Thyroid gland (tissue), 4 donors: ENCODE data around the gene ABCA3.

Source experiments
- POLR2A ChIP-seq, 2 donors: fragments of 450-650 bp; IDR thresholded peaks; one replicate each; pipeline ENCODE4 v1.6.1; 2017; ENCODE audit warnings: antibody characterized with exemption in 2 of 2, mild to moderate bottlenecking in 2 of 2, moderate library complexity in 1 of 2
- TF ChIP-seq, protein P1 (sequence below), 6 experiments: fragments of 200-600 bp in 3 of 6; fragments of 450-650 bp in 3 of 6; sonication (generic) in 3 of 6; IDR thresholded peaks; one replicate each; pipeline ENCODE4 v1.5.1; 2016 to 2019; ENCODE audit warnings: antibody characterized with exemption in 6 of 6, mild to moderate bottlenecking in 2 of 6, inconsistent platforms in 1 of 6, moderate library complexity in 1 of 6

DNA sequence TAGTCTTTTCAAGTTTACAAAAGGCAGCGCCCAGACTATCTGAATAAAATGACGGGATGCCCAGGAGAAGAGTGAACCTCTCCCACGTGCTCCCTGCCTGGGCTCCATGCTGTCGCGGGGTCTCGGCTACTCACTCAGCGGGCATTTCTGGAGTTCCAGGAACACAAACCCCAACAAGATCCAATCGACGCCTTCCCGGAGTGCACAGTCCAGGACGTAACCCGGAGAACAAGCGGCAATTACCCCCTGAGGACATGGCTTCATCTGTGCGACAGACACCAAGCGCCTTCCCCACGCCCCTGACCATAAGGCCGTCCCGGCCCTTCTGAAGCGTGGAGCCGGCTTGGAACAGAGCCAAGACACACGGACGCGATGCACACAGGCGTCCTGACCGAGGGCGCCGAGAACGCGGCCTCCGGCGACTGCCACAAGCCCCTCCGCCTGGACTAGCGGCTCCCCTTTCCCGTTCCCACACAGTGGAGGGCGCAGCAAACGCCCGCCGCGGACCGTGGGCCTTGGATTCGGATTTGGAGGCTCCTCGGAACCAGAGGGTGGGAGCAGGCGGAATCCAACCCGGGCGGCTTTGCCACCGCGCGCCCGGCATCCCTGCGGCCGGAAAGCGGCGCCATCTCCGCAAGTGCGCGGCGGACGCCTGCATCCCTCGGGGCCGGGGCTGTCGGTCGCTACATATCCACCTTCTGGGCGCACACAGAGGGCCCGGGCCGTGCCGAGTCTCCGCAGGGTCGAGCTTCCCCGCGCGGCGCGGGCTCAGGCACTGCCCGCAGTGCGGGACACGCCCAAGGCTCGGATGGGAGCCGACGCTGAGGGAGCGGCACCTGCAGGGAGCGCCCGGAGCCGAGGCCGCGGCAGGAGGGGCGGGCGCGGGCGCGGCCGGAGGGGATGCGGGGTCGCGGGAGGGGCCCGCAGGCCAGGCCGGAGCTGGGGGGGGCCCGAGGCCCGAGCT lies 725 bp downstream of the ABCA3 start:
- TF ChIP-seq, protein P1, sequence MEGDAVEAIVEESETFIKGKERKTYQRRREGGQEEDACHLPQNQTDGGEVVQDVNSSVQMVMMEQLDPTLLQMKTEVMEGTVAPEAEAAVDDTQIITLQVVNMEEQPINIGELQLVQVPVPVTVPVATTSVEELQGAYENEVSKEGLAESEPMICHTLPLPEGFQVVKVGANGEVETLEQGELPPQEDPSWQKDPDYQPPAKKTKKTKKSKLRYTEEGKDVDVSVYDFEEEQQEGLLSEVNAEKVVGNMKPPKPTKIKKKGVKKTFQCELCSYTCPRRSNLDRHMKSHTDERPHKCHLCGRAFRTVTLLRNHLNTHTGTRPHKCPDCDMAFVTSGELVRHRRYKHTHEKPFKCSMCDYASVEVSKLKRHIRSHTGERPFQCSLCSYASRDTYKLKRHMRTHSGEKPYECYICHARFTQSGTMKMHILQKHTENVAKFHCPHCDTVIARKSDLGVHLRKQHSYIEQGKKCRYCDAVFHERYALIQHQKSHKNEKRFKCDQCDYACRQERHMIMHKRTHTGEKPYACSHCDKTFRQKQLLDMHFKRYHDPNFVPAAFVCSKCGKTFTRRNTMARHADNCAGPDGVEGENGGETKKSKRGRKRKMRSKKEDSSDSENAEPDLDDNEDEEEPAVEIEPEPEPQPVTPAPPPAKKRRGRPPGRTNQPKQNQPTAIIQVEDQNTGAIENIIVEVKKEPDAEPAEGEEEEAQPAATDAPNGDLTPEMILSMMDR (IDR thresholded peaks at IDR 0.05): no peak
- no peak for TF ChIP-seq POLR2A (IDR thresholded peaks at IDR 0.05)
